ENCODE data around the gene RNPEPL1. TPM values are rescaled to one million over a fixed set of nuclear protein-coding genes. Genes with fewer than 3 reads are reported as not detected.

The RNPEPL1 gene
- total RNA-seq, 1 experiment from 2014 or later: 80.6 TPM

- no TSS peak for BruUV-seq (replicated peaks)
- Mint-ChIP-seq H3K27ac (ENCODE audit: unreplicated experiment) (no peak overlapping the region), H3K4me1 (ENCODE audit: low read depth, unreplicated experiment) (peaks cover 21% of the 10 kb centered on the region), H3K27me3 (ENCODE audit: unreplicated experiment) (no peaks in the 10 kb centered on the region), H3K36me3 (ENCODE audit: insufficient read depth, unreplicated experiment) (peaks cover 22% of the 10 kb centered on the region), H3K4me3 (ENCODE audit: low read depth, unreplicated experiment) (no peak overlapping the region), H3K9me3 (ENCODE audit: low read depth, unreplicated experiment) (no peaks in the 10 kb centered on the region)
- intact Hi-C loops (cut with micrococcal nuclease; ENCODE audit: unreplicated experiment): no loop called here
- no peak for TF ChIP-seq CTCF (IDR thresholded peaks at IDR 0.05; ENCODE audit: unreplicated experiment)
- CTCF ChIA-PET: interaction anchor here (1.2 kb wide), 1 partner anchor 16 kb away, joined by 3 read pairs; no protein-coding TSS in a partner anchor
- DNase-seq: no peak
These were observed 21.7 kb downstream of the RNPEPL1 start for GRCh38 chr2:240589850-240590525.

- Mint-ChIP-seq H3K36me3 (ENCODE audit: insufficient read depth, unreplicated experiment) (peaks cover 19% of the 10 kb centered on the region), H3K4me1 (ENCODE audit: low read depth, unreplicated experiment) (peaks cover 19% of the 10 kb centered on the region), H3K9me3 (ENCODE audit: low read depth, unreplicated experiment) (no peaks in the 10 kb centered on the region), H3K27me3 (ENCODE audit: unreplicated experiment) (no peaks in the 10 kb centered on the region), H3K4me3 (ENCODE audit: low read depth, unreplicated experiment) (no peak overlapping the region), H3K27ac (ENCODE audit: unreplicated experiment) (no peak overlapping the region)
- intact Hi-C loops (cut with micrococcal nuclease; ENCODE audit: unreplicated experiment): no loop called here
- no peak for DNase-seq
- BruUV-seq (replicated peaks): no TSS peak
- TF ChIP-seq CTCF (IDR thresholded peaks at IDR 0.05; ENCODE audit: unreplicated experiment): no peak
- CTCF ChIA-PET: no interaction called here
These were observed 22.4 kb downstream of the RNPEPL1 start for GRCh38 chr2:240590681-240591111.

GRCh38 chr2:240591226-240591625, 22.9 kb downstream of the RNPEPL1 start:
- H3K27ac Mint-ChIP-seq (ENCODE audit: unreplicated experiment): no peak overlapping the region
- no peaks in the 10 kb centered on the region for H3K9me3 Mint-ChIP-seq (ENCODE audit: low read depth, unreplicated experiment)
- peaks cover 19% of the 10 kb centered on the region for H3K4me1 Mint-ChIP-seq (ENCODE audit: low read depth, unreplicated experiment)
- intact Hi-C loops (cut with micrococcal nuclease; ENCODE audit: unreplicated experiment): no loop called here
- DNase-seq: no peak
- H3K4me3 Mint-ChIP-seq (ENCODE audit: low read depth, unreplicated experiment): no peak overlapping the region
- no peaks in the 10 kb centered on the region for H3K27me3 Mint-ChIP-seq (ENCODE audit: unreplicated experiment)
- CTCF ChIA-PET: no interaction called here
- H3K36me3 Mint-ChIP-seq (ENCODE audit: insufficient read depth, unreplicated experiment): peaks cover 14% of the 10 kb centered on the region
- TF ChIP-seq CTCF (IDR thresholded peaks at IDR 0.05; ENCODE audit: unreplicated experiment): no peak
- BruUV-seq (replicated peaks): no TSS peak

DNA sequence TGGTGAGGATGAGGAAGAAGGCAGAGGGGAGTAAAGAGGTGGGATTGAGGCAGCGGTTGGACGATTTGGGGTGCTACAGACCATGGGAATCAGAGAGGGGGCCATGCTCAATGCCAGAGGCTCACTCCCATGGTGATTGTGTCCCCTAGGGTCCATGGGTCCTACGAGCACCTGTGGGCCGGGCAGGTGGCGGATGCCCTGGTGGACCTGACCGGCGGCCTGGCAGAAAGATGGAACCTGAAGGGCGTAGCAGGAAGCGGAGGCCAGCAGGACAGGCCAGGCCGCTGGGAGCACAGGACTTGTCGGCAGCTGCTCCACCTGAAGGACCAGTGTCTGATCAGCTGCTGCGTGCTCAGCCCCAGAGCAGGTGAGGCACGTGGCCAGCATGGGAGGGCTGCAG, 23.5 kb downstream of the RNPEPL1 start:
- BruUV-seq (replicated peaks): no TSS peak
- intact Hi-C loops (cut with micrococcal nuclease; ENCODE audit: unreplicated experiment): no loop called here
- Mint-ChIP-seq H3K27me3 (ENCODE audit: unreplicated experiment) (no peaks in the 10 kb centered on the region), H3K27ac (ENCODE audit: unreplicated experiment) (no peak overlapping the region), H3K4me1 (ENCODE audit: low read depth, unreplicated experiment) (peaks cover 19% of the 10 kb centered on the region), H3K4me3 (ENCODE audit: low read depth, unreplicated experiment) (no peak overlapping the region), H3K9me3 (ENCODE audit: low read depth, unreplicated experiment) (no peaks in the 10 kb centered on the region), H3K36me3 (ENCODE audit: insufficient read depth, unreplicated experiment) (peaks cover 9% of the 10 kb centered on the region)
- no peak for DNase-seq
- TF ChIP-seq CTCF (IDR thresholded peaks at IDR 0.05; ENCODE audit: unreplicated experiment): no peak
- CTCF ChIA-PET: no interaction called here
